GM23338 (cell line): ENCODE results near the gene ARHGAP10. TPM values are rescaled to one million over a fixed set of nuclear protein-coding genes. Genes with fewer than 3 reads are reported as not detected.

Source experiments
- ATAC-seq: fragments of 200-7000 bp; cut with Tn5 transposase; 3 replicates; pipeline ENCODE4 v1.9.1; 2020
- DNase-seq: peaks from one replicate; pipeline ENCODE4 v3.0.0-alpha.2; 2015; ENCODE audit warnings: low spot score
- H2AFZ ChIP-seq: fragments of 200-600 bp; sonication (generic); 2 replicates; pipeline ENCODE4 v1.8.0; 2016; ENCODE audit warnings: antibody characterized with exemption, mild to moderate bottlenecking, moderate library complexity
- H3F3A ChIP-seq: fragments of 200-600 bp; sonication (generic); replicated peaks from 2 replicates; pipeline ENCODE4 v1.8.0; 2017; ENCODE audit warnings: antibody characterized with exemption, mixed run types, low read depth
- H3K27ac ChIP-seq: fragments of 200-600 bp; sonication (generic); 2 replicates; pipeline ENCODE4 v1.6.1; 2016; ENCODE audit warnings: low read depth
- H3K27me3 ChIP-seq: fragments of 200-600 bp; sonication (generic); 2 replicates; pipeline ENCODE4 v1.8.0; 2016; ENCODE audit warnings: mild to moderate bottlenecking, mixed run types, moderate library complexity; ENCODE audit not compliant: insufficient read depth
- H3K36me3 ChIP-seq: fragments of 200-600 bp; sonication (generic); 2 replicates; pipeline ENCODE4 v1.8.0; 2016; ENCODE audit warnings: mild to moderate bottlenecking; ENCODE audit not compliant: insufficient read depth
- H3K4me1 ChIP-seq: fragments of 200-600 bp; sonication (generic); 2 replicates; pipeline ENCODE4 v1.8.0; 2016; ENCODE audit warnings: mild to moderate bottlenecking, moderate library complexity; ENCODE audit not compliant: insufficient read depth
- H3K4me2 ChIP-seq: fragments of 200-600 bp; sonication (generic); 2 replicates; pipeline ENCODE4 v1.7.1; 2017; ENCODE audit warnings: mixed run types
- H3K4me3 ChIP-seq: fragments of 200-600 bp; sonication (generic); 2 replicates; pipeline ENCODE4 v1.6.1; 2016; ENCODE audit warnings: mixed run types
- H3K79me2 ChIP-seq: fragments of 200-600 bp; sonication (generic); replicated peaks from 2 replicates; pipeline ENCODE4 v1.8.0; 2017; ENCODE audit warnings: mild to moderate bottlenecking; ENCODE audit not compliant: insufficient read depth
- H3K9me2 ChIP-seq: fragments of 200-600 bp; sonication (generic); 2 replicates; pipeline ENCODE4 v1.8.0; 2017; ENCODE audit not compliant: insufficient read depth
- H4K20me1 ChIP-seq: fragments of 200-600 bp; sonication (generic); replicated peaks from 2 replicates; pipeline ENCODE4 v1.8.0; 2017; ENCODE audit warnings: mild to moderate bottlenecking; ENCODE audit not compliant: insufficient read depth
- H3K27ac Mint-ChIP-seq: 2 replicates; pipeline ENCODE4 v1.8.0; 2020; ENCODE audit warnings: inconsistent platforms, mild to moderate bottlenecking, moderate library complexity, mixed read lengths
- H3K27me3 Mint-ChIP-seq: 3 replicates; pipeline ENCODE4 v1.8.0; 2022; ENCODE audit warnings: low read depth, mild to moderate bottlenecking, moderate library complexity, mixed read lengths, inconsistent platforms; ENCODE audit not compliant: insufficient read depth, poor library complexity
- H3K36me3 Mint-ChIP-seq: 3 replicates; pipeline ENCODE4 v1.8.0; 2021; ENCODE audit warnings: low read depth, mild to moderate bottlenecking, inconsistent platforms, moderate library complexity, mixed read lengths
- H3K4me1 Mint-ChIP-seq: 3 replicates; pipeline ENCODE4 v1.8.0; 2020; ENCODE audit warnings: mild to moderate bottlenecking, inconsistent platforms, mixed read lengths
- H3K4me3 Mint-ChIP-seq: 3 replicates; pipeline ENCODE4 v1.8.0; 2021; ENCODE audit warnings: moderate library complexity, mild to moderate bottlenecking, inconsistent platforms, mixed read lengths
- H3K9me3 Mint-ChIP-seq: 3 replicates; pipeline ENCODE4 v1.8.0; 2020; ENCODE audit warnings: moderate library complexity, mild to moderate bottlenecking, inconsistent platforms, mixed read lengths
- CREB1 ChIP-seq: fragments of 250-450 bp; sonication (Bioruptor Pico); IDR thresholded peaks from 2 replicates; pipeline ENCODE4 v1.5.0; 2020; ENCODE audit warnings: low read depth, mild to moderate bottlenecking, moderate library complexity
- CTCF ChIP-seq, 2 experiments: fragments of 200-600 bp in 1 of 2; sonication (generic) in 1 of 2; conservative IDR thresholded peaks; 2 replicates each; pipeline versions ENCODE4 v1.5.1 to v1.6.1; 2016 to 2017; ENCODE audit warnings: antibody characterized with exemption in 2 of 2, low read depth in 2 of 2, mild to moderate bottlenecking in 2 of 2, moderate library complexity in 1 of 2
- ETS1 ChIP-seq: IDR thresholded peaks from 2 replicates; pipeline ENCODE4 v1.6.1; 2016; ENCODE audit warnings: antibody characterized with exemption
- EZH2phosphoT487 ChIP-seq: fragments of 200-600 bp; sonication (generic); IDR thresholded peaks from one replicate; pipeline ENCODE4 v1.8.1; 2018; ENCODE audit warnings: antibody characterized with exemption; ENCODE audit not compliant: unreplicated experiment
- NANOG ChIP-seq: IDR thresholded peaks from 2 replicates; pipeline ENCODE4 v1.6.1; 2016; ENCODE audit warnings: antibody characterized with exemption, borderline replicate concordance
- POLR2AphosphoS5 ChIP-seq: IDR thresholded peaks from 2 replicates; pipeline ENCODE4 v1.6.1; 2016; ENCODE audit warnings: antibody characterized with exemption, low read depth
- REST ChIP-seq: IDR thresholded peaks from one replicate; pipeline ENCODE4 v1.6.1; 2018; ENCODE audit warnings: antibody characterized with exemption; ENCODE audit not compliant: unreplicated experiment
- STAT1 ChIP-seq: IDR thresholded peaks from one replicate; pipeline ENCODE4 v1.6.1; 2016; ENCODE audit warnings: antibody characterized with exemption; ENCODE audit not compliant: unreplicated experiment
- ZNF331 ChIP-seq: fragments of 250-450 bp; sonication (Bioruptor Pico); IDR thresholded peaks from 2 replicates; pipeline ENCODE4 v1.5.0; 2020; ENCODE audit warnings: low read depth, mild to moderate bottlenecking, moderate library complexity
- ZNF462 ChIP-seq: fragments of 250-450 bp; sonication (Bioruptor Pico); IDR thresholded peaks from 2 replicates; pipeline ENCODE4 v1.5.0; 2020; ENCODE audit warnings: mild to moderate bottlenecking, moderate library complexity
- polyA plus RNA-seq: library from polyadenylated mRNA; unstranded; fragments of >200 nt; fragmentation: Nextera tagmentation; extraction: Ambion mirVana; gene quantifications from 2 replicates; pipeline ENCODE4 v1.2.1, GENCODE V29; 2016
- total RNA-seq: library from RNA; depleted of rRNA; stranded (reverse); fragments of >200 nt; shearing (Covaris generic); gene quantifications from 2 replicates; pipeline ENCODE4 v1.2.3, GENCODE V29; 2014

Gene ARHGAP10
- total and polyA plus RNA-seq, 2 experiments from 2014 or later: 5.1 to 6.3 TPM

GRCh38 chr4:147770831-147771230 is 38.9 kb downstream of the ARHGAP10 start:
- H4K20me1 ChIP-seq: no peaks in the 10 kb centered on the region
- H2AFZ ChIP-seq: no peak overlapping the region
- no peaks in the 10 kb centered on the region for H3K9me2 ChIP-seq
- Mint-ChIP-seq H3K4me3 (no peak overlapping the region), H3K27ac (no peak overlapping the region), H3K9me3 (no peaks in the 10 kb centered on the region), H3K36me3 (no peaks in the 10 kb centered on the region), H3K27me3 (peaks cover 4% of the 10 kb centered on the region), H3K4me1 (no peaks in the 10 kb centered on the region; the same call in 2 of the 3 replicates)
- no peak for DNase-seq
- no peak for TF ChIP-seq CTCF (conservative IDR thresholded peaks at IDR 0.05; ENCODE audit: low read depth in 2 of 2)
- no peak for TF ChIP-seq REST
- H3K4me1 ChIP-seq: no peaks in the 10 kb centered on the region
- no peak overlapping the region for H3K27ac ChIP-seq
- no peak overlapping the region for H3K4me2 ChIP-seq
- H3K79me2 ChIP-seq: no peaks in the 10 kb centered on the region
- H3F3A ChIP-seq: no peaks in the 10 kb centered on the region
- no peak for ATAC-seq
- no peak overlapping the region for H3K4me3 ChIP-seq
- H3K27me3 ChIP-seq: no peaks in the 10 kb centered on the region
- no peaks in the 10 kb centered on the region for H3K36me3 ChIP-seq

- H3K79me2 ChIP-seq: no peaks in the 10 kb centered on the region
- TF ChIP-seq ZNF462 (CRISPR knock-in tag) (no peak), EZH2phosphoT487 (no peak), ZNF331 (no peak), ETS1 (no peak), CREB1 (no peak), POLR2AphosphoS5 (no peak), STAT1 (no peak), NANOG (no peak)
These were observed 40.2 kb downstream of the ARHGAP10 start for GRCh38 chr4:147772056-147772455.

More at GRCh38 chr4:147772056-147772455, 40.2 kb downstream of the ARHGAP10 start:
- Histone ChIP-seq H3K4me1 (no peaks in the 10 kb centered on the region), H3K4me2 (no peak overlapping the region), H3K27ac (no peak overlapping the region), H3F3A (no peaks in the 10 kb centered on the region), H3K36me3 (no peaks in the 10 kb centered on the region), H3K4me3 (no peak overlapping the region), H3K9me2 (no peaks in the 10 kb centered on the region), H3K27me3 (no peaks in the 10 kb centered on the region), H4K20me1 (no peaks in the 10 kb centered on the region), H2AFZ (no peak overlapping the region)
- ATAC-seq: no peak
- no peak overlapping the region for H3K4me3 Mint-ChIP-seq
- no peak for DNase-seq
- no peaks in the 10 kb centered on the region; the same call in 2 of the 3 replicates for H3K4me1 Mint-ChIP-seq
- no peaks in the 10 kb centered on the region for H3K9me3 Mint-ChIP-seq
- no peak overlapping the region for H3K27ac Mint-ChIP-seq
- H3K27me3 Mint-ChIP-seq: peaks cover 8% of the 10 kb centered on the region
- H3K36me3 Mint-ChIP-seq: no peaks in the 10 kb centered on the region
